HepG2 (cell line): Measurements from ENCODE around the gene HOXD3. TPM values are rescaled to one million over a fixed set of nuclear protein-coding genes. Genes with fewer than 3 reads are reported as not detected.
A peak's percentile ranks its signal among the peaks of the same experiment; 100 is the strongest.

Source experiments
- MTA3 ChIP-seq: sonication (generic); formaldehyde crosslinking; IDR thresholded peaks from 2 replicates; pipeline ENCODE4 v1.4.0; 2020; ENCODE audit warnings: missing genetic modification reagents
- TCF7 ChIP-seq: sonication (generic); IDR thresholded peaks from 2 replicates; pipeline ENCODE4 v1.6.1; 2016; ENCODE audit warnings: antibody characterized with exemption, low read depth
- ZFP36 ChIP-seq: fragments of 150-350 bp; IDR thresholded peaks from 2 replicates; pipeline ENCODE4 v1.6.1; 2018; ENCODE audit warnings: borderline replicate concordance, low read length, low read depth; ENCODE audit not compliant: partially characterized antibody
- ZHX2 ChIP-seq, 2 experiments: sonication (generic) in 1 of 2; formaldehyde crosslinking in 1 of 2; IDR thresholded peaks; 2 replicates each; pipeline versions ENCODE4 v1.6.1 to v1.9.0; 2014 to 2022; ENCODE audit warnings: antibody characterized with exemption in 1 of 2, borderline replicate concordance in 1 of 2, inconsistent platforms in 1 of 2, low read depth in 1 of 2, missing genetic modification reagents in 1 of 2
- ZNF597 ChIP-seq: sonication (generic); formaldehyde crosslinking; IDR thresholded peaks from 2 replicates; pipeline ENCODE4 v1.5.0; 2020; ENCODE audit warnings: missing genetic modification reagents
- ZNF781 ChIP-seq: sonication (generic); formaldehyde crosslinking; IDR thresholded peaks from 2 replicates; pipeline ENCODE4 v1.5.1; 2020; ENCODE audit warnings: borderline replicate concordance, mild to moderate bottlenecking, missing genetic modification reagents; ENCODE audit errors: not compliant biosample characterization
- polyA plus RNA-seq, 8 experiments: library from polyadenylated mRNA; depleted of rRNA in 3 of 8; stranded (reverse) in 7 of 8; unstranded in 1 of 8; fragments of >200 nt; fragmentation: Illumina TruSeq in 4 of 8; extraction: Trizol in 4 of 8; gene quantifications; 2 replicates each; pipeline versions ENCODE4 v1.2.1 to v1.2.3, GENCODE V29; 2011 to 2016; ENCODE audit warnings: low read depth in 4 of 8, missing spikeins in 1 of 8, mixed read lengths in 1 of 8; ENCODE audit not compliant: insufficient read depth in 1 of 8
- total RNA-seq, 5 experiments: library from RNA; depleted of rRNA; stranded (reverse); fragments of >200 nt; fragmentation: Illumina TruSeq; extraction: Trizol; gene quantifications; 2 replicates each; pipeline ENCODE4 v1.2.3, GENCODE V29; 2016; ENCODE audit warnings: low read depth in 1 of 5
- TF ChIP-seq, protein P1 (sequence below), 2 experiments: sonication (generic) in 1 of 2; formaldehyde crosslinking in 1 of 2; IDR thresholded peaks; 2 replicates each; pipeline versions ENCODE4 v1.4.0 to v1.6.1; 2016 to 2020; ENCODE audit warnings: borderline replicate concordance in 1 of 2, low read depth in 1 of 2, mild to moderate bottlenecking in 1 of 2, missing genetic modification reagents in 1 of 2
- TF ChIP-seq, protein P2 (sequence below): sonication (generic); formaldehyde crosslinking; IDR thresholded peaks from 2 replicates; pipeline ENCODE4 v1.4.0; 2020; ENCODE audit warnings: missing genetic modification reagents
- TF ChIP-seq, protein P3 (sequence below): sonication (generic); formaldehyde crosslinking; IDR thresholded peaks from 2 replicates; pipeline ENCODE4 v1.5.0; 2020; ENCODE audit warnings: missing genetic modification reagents

The HOXD3 gene
- total and polyA plus RNA-seq, 2 of the 13 experiments (the other 11 are each of a cell fraction or from before 2014, with no cell fraction given): 0.05 to 0.09 TPM

GRCh38 chr2:176172895-176173566 lies 15.9 kb downstream of the HOXD3 start (continued):
- TF ChIP-seq, protein P1, sequence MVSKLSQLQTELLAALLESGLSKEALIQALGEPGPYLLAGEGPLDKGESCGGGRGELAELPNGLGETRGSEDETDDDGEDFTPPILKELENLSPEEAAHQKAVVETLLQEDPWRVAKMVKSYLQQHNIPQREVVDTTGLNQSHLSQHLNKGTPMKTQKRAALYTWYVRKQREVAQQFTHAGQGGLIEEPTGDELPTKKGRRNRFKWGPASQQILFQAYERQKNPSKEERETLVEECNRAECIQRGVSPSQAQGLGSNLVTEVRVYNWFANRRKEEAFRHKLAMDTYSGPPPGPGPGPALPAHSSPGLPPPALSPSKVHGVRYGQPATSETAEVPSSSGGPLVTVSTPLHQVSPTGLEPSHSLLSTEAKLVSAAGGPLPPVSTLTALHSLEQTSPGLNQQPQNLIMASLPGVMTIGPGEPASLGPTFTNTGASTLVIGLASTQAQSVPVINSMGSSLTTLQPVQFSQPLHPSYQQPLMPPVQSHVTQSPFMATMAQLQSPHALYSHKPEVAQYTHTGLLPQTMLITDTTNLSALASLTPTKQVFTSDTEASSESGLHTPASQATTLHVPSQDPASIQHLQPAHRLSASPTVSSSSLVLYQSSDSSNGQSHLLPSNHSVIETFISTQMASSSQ (IDR thresholded peaks at IDR 0.05; ENCODE audit: low read depth): peak; percentile 64
- TF ChIP-seq, protein P1 (CRISPR knock-in tag; IDR thresholded peaks at IDR 0.05; ENCODE audit: borderline replicate concordance): no peak
- TF ChIP-seq ZNF781 (CRISPR knock-in tag) (no peak), TCF7 (peak; percentile 51; the same call in 1 of the 2 replicates), MTA3 (CRISPR knock-in tag) (no peak), ZFP36 (no peak), ZHX2 (IDR thresholded peaks at IDR 0.05; ENCODE audit: low read depth) (no peak), ZHX2 (CRISPR knock-in tag; IDR thresholded peaks at IDR 0.05; ENCODE audit: borderline replicate concordance) (peak; percentile 53; the same call in 1 of the 2 replicates), ZNF597 (CRISPR knock-in tag) (no peak)
- TF ChIP-seq, protein P2, sequence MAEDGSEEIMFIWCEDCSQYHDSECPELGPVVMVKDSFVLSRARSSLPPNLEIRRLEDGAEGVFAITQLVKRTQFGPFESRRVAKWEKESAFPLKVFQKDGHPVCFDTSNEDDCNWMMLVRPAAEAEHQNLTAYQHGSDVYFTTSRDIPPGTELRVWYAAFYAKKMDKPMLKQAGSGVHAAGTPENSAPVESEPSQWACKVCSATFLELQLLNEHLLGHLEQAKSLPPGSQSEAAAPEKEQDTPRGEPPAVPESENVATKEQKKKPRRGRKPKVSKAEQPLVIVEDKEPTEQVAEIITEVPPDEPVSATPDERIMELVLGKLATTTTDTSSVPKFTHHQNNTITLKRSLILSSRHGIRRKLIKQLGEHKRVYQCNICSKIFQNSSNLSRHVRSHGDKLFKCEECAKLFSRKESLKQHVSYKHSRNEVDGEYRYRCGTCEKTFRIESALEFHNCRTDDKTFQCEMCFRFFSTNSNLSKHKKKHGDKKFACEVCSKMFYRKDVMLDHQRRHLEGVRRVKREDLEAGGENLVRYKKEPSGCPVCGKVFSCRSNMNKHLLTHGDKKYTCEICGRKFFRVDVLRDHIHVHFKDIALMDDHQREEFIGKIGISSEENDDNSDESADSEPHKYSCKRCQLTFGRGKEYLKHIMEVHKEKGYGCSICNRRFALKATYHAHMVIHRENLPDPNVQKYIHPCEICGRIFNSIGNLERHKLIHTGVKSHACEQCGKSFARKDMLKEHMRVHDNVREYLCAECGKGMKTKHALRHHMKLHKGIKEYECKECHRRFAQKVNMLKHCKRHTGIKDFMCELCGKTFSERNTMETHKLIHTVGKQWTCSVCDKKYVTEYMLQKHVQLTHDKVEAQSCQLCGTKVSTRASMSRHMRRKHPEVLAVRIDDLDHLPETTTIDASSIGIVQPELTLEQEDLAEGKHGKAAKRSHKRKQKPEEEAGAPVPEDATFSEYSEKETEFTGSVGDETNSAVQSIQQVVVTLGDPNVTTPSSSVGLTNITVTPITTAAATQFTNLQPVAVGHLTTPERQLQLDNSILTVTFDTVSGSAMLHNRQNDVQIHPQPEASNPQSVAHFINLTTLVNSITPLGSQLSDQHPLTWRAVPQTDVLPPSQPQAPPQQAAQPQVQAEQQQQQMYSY (CRISPR knock-in tag): 0 out of 2 replicates have a peak, but pooled peaks have one; percentile 15
- TF ChIP-seq, protein P3, sequence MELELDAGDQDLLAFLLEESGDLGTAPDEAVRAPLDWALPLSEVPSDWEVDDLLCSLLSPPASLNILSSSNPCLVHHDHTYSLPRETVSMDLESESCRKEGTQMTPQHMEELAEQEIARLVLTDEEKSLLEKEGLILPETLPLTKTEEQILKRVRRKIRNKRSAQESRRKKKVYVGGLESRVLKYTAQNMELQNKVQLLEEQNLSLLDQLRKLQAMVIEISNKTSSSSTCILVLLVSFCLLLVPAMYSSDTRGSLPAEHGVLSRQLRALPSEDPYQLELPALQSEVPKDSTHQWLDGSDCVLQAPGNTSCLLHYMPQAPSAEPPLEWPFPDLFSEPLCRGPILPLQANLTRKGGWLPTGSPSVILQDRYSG (CRISPR knock-in tag): no peak
